COLO829 (cell line): Measurements from ENCODE around the gene SEBOX.

ENCODE experiments used
- DNase-seq: peaks from one replicate; pipeline ENCODE4 v3.0.0; 2012; ENCODE audit warnings: low spot score

SEBOX gene

DNA sequence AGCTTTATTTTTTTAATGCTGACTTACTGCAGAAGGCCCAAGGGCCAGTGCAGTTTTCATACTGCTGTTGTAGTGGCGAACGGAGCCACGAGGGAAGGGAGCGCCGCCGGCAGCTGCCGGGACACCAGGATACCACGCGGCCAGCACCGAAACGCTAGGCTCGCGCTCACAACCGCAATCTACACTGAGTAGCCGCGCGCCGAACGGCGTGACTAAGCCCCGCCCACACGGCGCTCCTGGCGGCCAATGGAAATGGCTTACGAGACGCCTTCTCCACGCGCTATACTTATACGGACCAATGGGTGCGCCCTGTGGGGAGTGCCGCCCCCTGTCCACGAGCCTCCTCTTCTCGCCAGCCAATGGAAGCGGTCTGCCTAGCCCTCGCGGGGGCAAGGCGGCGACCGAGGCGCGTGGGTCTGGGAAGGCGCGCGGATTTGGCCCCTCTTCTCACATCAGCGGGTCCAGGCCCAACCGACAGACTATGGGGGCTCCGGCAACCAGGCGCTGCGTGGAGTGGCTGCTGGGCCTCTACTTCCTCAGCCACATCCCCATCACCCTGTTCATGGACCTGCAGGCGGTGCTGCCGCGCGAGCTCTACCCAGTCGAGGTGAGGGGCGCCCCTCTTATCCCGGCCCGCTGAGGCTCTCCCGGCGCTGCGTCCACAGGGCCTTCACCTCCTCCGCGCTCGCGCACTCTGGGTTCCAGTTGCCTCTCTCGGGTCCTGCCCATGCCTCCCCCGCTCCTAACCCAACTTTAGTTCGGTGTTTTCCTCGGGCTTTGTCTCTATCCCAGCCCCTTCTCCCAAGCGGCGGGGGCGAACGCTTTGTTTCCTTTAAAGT is 46.0 kb downstream of the SEBOX start, which contains the start of gene TMEM97:
TMEM97 (plus strand) TSS at position 442 of the 839 bp plus-strand sequence; CDS start at position 482, 40 bp downstream.
- peak; percentile 94 for DNase-seq

DNA sequence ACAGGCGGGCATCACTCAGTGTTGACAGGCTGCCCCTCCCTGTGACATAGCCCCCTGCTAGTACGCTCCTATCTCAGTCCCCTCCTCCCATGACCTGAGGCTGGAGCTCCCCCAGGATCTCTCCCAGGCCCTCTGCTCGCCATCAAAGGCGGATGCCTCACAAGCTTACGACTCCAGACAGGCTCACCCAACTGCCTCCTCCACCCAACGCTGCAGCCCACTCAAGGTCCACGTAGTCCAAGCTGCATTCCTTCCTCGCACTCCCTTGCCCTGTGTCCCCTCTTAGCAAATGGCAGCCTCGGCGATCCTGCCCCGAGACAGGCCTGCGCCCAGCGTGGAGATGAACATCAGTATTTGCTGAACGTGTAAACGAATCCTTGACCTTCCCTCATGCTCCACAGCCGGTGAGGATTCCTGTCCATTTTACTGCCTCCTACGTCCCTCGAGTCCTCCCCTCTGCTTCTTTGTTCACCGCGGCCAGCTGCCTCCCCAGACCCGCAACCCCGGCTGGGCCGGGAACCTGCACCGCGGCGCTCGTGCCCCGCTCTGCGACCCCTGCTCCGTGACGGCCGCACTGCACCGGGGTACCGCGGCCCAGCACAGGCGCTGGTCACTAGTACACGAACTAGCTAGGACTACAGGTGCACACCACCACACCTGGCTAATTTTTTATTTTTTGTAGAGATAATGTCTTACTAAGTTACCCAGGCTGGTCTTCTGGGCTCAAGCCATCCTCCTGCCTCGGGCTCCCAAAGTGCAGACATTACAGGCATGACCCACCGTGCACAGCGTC is 46.8 kb downstream of the SEBOX start:
- no peak for DNase-seq

DNA sequence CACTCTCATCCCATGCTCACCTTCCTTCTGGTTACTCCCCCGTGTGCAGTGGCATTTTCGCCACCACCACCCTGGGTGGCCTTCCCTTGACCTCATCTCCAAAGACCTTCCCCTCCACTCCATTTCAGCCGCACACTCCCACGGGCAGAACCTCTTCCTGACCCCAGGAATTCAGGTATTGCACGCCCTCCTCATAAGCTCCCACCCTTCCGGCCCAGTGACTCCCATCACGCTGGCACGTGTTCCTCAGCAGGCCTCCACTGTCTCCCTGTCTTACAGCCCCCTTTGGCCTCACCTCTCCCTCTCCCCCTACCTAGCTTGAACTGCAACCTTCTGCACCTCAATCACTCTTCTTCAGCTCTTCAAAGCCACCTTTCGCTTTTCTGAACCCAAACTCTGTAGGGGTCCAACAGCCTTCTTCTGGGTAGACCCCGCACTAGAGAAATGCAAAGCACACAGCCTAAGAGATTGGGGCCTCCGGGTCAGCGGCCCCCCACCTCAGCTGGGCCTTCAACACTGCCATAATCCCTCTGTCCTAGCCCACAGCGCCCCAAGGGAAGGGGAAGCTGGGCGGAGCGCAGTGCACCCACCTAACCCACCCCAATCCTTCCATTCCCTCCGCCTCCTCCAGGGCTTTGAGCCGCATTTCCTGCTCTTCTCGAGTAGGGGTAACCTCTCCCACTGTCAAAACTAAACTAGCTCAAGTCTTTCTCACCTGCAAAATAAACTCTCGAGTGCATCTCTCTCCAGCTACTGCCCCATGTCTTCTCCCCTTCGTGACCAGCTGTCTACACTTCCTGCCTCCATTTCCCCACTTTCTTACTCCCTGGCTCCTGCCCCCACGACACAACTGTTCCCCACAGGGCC is 47.7 kb downstream of the SEBOX start:
- DNase-seq = no peak

DNA sequence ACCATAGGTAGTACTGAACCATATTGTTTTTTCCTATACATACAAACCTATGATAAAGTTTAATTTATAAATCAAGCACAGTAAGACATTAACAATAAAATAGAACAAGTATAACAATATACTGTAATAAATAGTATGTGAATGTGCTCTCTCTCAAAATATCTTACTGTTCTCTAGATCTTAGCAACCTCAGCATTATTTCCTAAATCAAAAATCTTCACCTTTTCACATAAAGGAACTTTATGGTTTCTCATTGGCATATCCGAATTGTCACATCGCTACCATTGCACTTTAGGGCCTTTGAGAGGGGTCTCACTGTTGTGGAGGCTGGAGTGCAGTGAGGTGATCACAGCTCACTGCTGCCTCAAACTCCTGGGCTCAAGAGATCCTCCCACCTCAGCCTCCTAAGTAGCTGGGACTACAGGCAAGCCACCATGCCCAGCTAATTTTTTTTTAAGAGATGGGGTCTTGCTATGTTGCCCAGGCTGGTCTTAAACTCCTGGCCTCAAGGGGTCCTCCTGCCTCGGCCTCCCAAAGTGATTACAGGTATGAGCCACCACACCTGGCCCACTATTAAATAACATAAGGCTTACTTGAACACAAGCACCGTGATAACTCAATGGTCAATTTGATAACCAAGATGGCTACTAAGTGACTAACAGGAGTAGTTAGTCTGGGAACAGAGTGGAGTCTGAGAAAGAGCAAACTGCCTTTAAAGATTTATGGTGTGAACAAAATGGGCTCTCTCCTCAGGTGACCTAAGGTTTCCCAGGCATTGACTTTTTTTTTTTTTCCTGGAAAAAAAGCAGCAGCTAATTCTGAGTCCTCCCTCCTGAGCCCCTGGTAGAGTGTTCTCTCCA is 48.9 kb downstream of the SEBOX start:
- DNase-seq = no peak

DNA sequence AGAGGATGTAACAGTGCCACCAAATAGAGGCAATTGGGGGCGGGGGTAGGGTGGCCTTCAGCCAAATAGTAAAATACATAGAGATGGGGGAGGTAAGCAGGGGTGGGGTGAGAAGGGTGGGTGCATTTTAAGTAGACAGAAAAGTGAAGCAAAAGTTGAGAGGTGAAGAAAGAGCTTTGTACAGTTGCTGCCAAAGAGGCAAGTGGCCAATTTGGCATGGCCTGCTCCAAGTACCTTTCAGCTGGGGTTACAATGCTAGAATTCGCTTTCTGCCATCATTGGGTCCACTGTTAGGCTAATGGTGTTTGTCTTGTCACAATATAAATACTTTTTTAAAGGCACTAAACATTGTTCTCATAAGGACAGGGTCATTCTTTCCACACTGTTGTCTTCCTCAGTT is 51.2 kb downstream of the SEBOX start:
- no peak for DNase-seq
